HG02588 (cell line): ENCODE measurements around the gene NUMBL.
"Not testable (repeated sequence)": the region's sequence is repeated elsewhere in the genome, so short reads cannot be mapped to it uniquely, and the experiment has no call there.

Experiments used
- ATAC-seq: cut with Tn5 transposase; IDR thresholded peaks from one replicate; pipeline ENCODE4 v1.9.1; 2021; ENCODE audit warnings: mild to moderate bottlenecking, moderate library complexity; ENCODE audit not compliant: unreplicated experiment

NUMBL gene

DNA sequence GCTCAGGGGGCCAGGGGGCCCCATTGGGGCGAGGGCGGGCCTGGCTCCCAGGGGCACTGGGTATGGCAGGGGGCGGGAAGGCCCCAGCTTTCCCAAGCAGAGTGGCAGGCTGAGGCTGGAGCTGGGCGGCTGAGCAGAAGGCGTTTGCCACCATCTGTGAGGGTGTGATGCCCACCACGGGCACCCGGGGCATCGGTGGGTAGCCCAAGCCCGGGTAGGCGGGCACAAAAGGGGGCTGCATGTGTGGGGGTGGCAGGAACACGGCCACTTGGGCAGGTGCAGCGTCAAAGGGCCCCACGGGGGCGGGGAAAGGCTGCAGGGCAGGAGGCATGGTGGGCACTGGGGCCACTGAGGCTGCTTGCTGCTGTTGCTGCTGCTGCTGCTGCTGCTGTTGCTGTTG lies 22.8 kb downstream of the NUMBL start:
- ATAC-seq: no peak

DNA sequence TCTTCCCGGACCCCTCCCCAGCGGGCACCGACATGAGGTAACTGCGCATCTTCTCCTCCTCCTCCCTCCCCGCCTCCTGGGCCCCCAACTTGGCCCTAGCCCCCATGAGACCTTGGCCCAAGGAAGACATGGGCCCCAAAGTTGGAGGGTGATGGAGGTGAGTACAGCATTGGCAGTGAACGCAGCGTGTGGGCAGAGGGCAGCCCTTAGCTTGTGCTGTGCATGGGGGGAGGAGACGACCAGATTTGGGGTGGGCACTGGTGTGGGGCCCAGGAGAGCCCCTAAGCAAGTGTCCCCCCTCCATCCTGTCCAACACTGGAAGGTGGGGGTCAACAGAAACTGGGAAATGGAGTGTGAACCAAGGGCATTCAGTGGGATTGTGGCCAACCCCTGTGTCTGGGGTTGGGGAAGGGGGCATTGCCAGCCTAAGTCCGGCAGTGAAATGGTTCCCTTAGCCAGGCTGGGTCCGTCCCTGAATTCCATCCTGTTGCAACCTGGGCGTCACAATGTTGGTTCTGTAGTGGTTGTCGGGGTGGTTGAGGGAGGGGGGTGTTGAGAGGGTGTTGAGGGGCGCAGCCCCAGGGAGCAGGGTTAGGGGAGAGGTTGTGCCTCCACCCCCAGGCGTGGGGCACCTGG lies 23.5 kb downstream of the NUMBL start:
- ATAC-seq: no peak

DNA sequence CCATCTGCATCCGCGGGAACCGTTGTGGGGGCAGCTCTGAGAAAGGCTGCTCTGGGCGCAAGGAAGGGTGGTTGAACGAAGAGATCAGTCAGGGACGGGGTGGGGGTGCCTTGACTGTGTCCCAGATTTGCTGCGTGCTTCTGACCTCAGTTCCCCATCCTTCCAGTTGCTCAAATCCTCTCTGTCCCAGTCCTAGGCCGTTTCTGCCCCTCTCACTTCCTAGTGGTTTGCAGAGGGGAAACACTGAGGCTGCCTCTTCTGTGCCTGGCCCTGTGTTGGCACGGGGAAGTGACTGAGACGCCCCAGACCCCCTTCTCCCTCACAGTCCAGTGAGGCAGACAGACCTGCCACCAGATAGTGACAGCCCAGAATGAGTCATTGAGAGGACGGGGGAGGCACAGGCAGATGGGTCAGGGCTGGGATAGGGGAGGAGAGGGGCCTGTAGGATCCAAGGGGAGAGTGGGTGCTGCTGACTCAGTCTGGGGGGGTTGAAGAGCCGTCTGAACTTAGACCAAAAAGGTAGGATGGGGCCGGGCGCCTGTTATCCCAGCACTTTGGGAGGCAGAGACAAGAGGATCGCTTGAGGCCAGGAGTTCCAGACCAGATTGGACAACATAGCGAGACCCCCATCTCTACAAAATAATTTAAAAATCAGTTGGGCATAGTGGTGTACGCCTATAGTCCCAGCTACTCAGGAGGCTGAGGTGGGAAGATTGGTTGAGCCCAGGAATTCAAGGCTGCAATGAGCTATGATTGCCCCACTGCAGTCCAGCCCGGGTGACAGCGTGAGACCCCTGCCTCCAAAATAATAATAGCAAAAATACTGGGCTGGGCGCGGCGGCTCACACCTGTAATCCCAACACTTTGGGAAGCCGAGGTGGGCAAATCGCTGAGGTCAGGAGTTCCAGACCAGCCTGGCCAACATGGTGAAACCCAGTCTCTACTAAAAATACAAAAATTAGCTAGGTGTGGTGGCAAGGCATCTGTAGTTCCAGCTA lies 26.5 kb downstream of the NUMBL start:
- ATAC-seq: no peak

DNA sequence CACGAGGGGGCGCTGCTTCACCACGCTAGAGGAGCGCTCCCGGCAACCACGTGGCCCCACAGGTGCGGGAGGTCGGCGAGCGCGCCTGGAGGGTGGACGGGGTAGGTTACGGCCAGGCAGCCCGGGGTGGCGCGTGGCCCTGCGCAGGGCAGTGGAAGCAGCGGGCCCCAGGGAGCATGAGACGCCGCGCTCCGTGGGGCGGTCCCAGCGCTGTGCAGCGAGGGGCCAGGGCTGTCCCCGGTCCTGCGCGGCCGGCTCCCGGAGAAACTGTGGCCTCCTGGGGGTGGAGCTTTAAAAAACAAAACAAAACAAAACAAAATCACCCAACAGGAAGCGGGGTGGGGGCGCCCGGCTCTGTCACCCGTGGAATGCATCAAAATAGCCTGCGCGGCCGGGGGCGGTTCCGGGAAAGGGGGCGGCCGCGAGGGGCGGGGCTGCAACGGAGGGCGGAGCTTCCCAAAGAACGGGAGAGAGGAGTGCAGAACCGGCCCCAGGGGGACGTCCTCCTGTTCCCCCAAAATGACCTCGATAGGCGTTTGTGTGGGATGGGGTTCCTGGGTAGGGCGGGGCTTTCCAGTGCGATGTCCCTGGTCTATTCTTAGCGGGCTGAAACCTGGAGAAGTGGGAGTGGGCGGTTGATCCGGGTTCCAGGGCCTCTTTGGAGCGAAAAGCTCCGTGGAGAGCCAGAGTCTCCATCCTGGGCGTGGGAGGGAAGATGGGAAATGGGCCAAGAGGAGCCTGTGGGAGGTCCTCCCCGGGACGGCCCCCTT lies 27.3 kb downstream of the NUMBL start:
- peak; percentile 79 for ATAC-seq

DNA sequence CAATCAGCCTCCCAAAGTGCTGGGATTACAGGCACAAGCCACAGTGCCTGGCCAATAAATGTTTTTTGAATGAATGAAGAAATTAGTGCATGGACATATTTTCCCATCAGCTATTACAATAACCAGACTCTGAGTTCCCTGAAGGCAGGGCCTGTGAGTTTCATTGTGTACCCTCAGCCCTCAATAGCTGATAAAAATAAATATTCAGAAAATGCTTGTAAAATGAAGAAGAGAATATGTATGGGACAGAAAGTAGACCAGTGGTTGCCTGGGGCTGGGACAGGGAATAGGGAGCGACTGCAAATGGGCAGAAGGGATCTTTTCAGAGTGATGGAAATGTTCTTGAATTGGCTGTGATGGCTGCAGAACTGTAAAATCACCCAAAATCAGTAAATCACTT lies 28.8 kb downstream of the NUMBL start:
- ATAC-seq: no peak

GRCh38 chr19:40659566-40659965 lies 30.9 kb downstream of the NUMBL start:
- ATAC-seq: no peak

DNA sequence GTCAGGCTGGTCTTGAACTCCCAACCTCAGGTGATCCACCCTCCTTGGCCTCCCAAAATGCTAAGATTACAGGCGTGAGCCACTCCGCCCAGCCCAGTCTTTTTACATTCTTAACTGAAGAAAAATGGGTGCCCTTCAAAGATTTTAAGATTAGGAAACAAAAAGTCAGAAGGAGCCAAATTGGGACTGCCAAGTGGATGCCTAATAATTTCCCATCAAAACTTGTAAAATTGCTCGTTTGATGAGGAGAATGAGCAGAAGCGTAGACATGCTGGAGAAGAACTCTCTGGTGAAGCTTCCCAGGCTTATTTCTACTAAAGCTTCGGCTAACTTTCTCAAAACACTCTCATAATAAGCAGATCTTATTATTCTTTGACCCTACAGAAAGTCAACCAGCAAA lies 31.3 kb downstream of the NUMBL start:
- no peak for ATAC-seq

DNA sequence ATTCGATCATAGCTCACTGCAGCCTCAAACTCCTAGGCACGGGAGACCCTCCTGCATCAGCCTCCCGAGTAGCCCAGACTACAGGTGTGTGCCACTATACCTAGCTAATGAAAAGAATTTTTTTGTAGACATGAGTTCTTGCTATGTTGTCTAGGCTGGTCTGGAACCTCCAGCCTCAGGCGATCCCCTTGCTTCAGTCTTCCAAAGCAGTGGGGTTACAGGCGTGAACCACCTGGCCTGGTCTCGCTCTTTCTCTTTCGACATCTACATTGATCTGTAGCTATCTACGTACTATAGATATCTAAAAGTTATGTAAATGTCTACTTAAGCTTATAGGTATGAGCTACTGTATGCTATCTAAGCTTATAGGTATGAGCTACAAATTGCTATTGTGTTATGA lies 32.4 kb downstream of the NUMBL start:
- ATAC-seq: no peak

DNA sequence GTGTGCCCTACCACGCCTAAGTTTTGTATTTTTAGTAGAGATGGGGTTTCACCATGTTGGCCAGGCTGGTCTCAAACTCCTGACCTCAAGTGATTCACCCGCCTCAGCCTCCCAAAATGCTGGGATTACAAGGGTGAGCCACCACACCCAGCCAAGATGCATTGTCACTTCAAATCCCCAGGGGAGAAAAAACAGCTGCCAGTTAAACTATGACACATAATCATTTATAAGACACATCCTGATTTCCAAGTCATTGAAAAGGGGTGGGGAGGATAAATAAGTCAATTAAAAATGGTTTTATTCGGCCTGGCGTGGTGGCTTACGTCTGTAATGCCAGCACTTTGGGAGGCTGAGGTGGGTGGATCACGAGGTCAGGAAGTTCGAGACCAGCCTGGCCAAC lies 34.8 kb downstream of the NUMBL start:
- not testable (repeated sequence) for ATAC-seq

- ATAC-seq: not testable (repeated sequence)
Observed at GRCh38 chr19:40652303-40652702, 38.1 kb downstream of the NUMBL start.

- ATAC-seq: no peak
Observed at GRCh38 chr19:40650749-40651305, 39.6 kb downstream of the NUMBL start.

DNA sequence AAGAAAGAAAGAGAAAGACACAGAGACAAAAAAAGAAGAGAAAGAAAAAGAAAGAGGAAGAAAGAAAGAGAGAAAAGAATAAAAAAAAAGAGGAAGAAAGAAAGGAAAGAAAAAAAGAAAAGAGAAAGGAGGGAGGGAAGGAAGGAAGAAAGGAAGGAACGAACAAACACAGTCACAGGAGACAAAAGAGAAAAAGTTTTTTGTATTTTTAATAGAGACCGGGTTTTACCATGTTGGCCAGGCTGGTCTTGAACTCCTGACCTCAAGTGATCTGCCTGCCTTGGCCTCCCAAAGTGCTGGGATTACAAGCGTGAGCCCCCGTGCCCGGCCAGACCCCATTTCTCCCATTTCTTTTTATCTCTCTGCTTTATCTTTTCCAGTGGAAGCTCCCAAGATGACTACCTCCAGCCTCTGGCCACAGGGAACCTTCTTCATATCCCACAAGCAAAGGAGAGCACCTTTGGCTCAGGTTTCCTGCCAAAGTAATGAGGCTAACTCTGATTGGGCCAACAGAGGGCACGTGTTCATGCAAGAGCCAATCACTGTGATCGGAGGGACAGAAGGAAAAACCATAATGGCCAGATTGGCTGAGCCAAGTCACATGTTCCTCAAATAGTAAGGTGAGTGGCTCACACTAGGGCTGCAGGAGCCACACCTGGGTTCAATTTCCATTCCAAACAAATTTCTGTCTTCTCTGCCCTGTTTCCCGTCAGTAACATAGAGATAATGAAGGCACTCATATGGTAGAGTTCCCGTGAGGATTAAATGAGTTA lies 40.4 kb downstream of the NUMBL start:
- ATAC-seq: not testable (repeated sequence)

DNA sequence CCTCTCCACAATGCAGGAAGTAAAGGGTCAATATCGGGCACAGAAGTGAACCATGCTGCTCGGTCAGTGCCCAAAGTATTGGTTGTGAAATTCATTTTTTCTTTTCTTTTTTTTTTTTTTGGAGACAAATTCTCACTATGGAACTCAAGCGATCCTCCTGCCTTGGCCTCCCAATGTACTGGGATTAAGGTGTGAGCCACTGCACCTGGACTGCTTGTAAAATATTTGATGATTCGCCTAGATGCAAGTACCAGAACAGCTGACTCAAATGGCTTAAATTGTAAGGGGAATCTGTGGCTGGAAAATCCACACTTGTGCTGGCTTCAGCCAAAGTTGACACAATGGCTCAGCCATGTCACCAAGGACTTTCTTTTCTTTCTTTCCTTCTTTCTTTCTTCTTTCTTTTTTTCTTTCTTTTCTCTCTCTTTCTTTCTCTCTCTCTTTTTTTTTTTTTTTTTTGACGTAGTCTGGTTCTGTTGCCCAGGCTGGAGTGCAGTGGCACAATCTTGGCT lies 43.7 kb downstream of the NUMBL start:
- no peak for ATAC-seq

DNA sequence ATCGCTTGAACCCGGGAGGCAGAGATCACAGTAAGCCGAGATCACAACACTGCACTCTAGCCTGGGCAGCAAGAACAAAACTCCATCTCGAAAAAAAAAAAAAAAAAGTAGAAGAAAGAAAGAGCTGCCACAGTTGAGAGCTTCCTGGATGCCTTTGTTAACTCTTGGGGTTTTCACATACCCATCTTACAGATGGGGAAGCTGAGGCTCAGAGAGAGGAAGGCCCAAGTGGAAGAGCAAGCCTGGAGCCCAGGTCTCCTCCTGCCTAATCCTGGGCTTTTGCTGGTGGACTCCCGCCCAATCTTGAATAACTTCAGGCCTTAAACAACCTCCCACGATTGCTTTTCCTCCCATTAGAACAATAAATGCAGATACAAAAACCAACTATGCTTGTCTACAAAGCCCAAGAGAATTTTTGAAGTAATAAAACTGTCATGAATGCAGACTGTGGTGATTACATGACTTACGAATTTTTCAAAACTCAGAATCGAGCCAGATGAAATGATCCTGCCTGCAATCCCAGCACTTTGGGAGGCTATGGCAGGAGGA lies 47.6 kb downstream of the NUMBL start:
- ATAC-seq: no peak

GRCh38 chr19:40642051-40642706 lies 48.3 kb downstream of the NUMBL start:
- no peak for ATAC-seq

GRCh38 chr19:40641281-40641680 lies 49.2 kb downstream of the NUMBL start:
- ATAC-seq: no peak

GRCh38 chr19:40640744-40641143 lies 49.7 kb downstream of the NUMBL start:
- no peak for ATAC-seq

DNA sequence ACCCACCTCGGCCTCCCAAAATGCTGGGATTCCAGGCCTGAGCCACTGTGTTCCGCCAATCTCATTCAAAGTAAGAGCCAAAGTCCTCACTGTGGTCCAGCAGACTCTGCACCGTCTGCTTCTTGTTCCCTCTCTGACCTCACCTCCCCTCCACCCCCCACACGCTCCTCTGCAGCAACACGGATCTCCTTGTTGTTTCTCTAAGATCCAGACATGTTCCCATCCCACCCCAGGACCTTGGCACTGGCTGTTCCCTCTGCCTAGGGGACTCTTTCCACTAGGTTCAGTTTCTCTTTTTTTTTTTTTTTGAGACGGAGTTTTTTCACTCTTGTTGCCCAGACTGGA lies 50.8 kb downstream of the NUMBL start:
- ATAC-seq: no peak

DNA sequence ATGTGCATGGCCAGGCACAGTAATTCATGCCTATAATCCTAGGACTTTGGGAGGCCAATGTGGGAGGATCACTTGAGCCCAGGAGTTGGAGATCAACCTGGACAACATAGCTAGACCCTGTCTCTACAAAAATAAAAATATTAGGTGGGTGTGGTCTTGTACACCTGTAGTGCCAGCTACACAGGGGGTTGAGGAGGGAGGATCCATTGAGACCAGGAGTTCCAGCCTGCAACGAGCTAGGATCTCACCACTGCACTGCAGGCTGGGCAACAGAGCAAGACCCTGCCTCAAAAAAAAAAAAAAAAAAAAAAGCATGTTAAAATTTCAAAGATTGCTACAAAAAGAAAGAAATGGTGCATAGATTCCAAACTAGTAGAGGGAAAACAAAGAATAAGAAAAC lies 52.1 kb downstream of the NUMBL start:
- no peak for ATAC-seq
